ENCODE measurements around the gene ARHGEF16.

- TF ChIP-seq EZH2phosphoT487 (IDR thresholded peaks at IDR 0.05; ENCODE audit: low read length): no peak
- TF ChIP-seq, protein P1, sequence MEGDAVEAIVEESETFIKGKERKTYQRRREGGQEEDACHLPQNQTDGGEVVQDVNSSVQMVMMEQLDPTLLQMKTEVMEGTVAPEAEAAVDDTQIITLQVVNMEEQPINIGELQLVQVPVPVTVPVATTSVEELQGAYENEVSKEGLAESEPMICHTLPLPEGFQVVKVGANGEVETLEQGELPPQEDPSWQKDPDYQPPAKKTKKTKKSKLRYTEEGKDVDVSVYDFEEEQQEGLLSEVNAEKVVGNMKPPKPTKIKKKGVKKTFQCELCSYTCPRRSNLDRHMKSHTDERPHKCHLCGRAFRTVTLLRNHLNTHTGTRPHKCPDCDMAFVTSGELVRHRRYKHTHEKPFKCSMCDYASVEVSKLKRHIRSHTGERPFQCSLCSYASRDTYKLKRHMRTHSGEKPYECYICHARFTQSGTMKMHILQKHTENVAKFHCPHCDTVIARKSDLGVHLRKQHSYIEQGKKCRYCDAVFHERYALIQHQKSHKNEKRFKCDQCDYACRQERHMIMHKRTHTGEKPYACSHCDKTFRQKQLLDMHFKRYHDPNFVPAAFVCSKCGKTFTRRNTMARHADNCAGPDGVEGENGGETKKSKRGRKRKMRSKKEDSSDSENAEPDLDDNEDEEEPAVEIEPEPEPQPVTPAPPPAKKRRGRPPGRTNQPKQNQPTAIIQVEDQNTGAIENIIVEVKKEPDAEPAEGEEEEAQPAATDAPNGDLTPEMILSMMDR (IDR thresholded peaks at IDR 0.05; ENCODE audit: low read length): no peak
Measured at GRCh38 chr1:3480369-3480719, 25.9 kb downstream of the ARHGEF16 start.
